Activated CD4-positive, alpha-beta memory T cell treated with anti-CD3 and anti-CD28 coated beads, Interleukin-2, amount 10 ng/mL, durations not matched to agents 7 days and 5 days (primary cell): Measurements from ENCODE around the gene S100A11. TPM values are rescaled to one million over a fixed set of nuclear protein-coding genes. Genes with fewer than 3 reads are reported as not detected.
A peak's percentile ranks its signal among the peaks of the same experiment; 100 is the strongest.

Source experiments
- CTCF ChIA-PET: fragments of 350-600 bp; sonication (Branson Sonifier 250); formaldehyde crosslinking; loops from one replicate; lab custom pipeline; 2021; ENCODE audit warnings: antibody characterized with exemption, inconsistent platforms; lab: Charles Lee
- POLR2A ChIA-PET: fragments of 350-600 bp; sonication (Branson Sonifier 250); formaldehyde crosslinking; loops from one replicate; lab custom pipeline; 2021; ENCODE audit warnings: antibody characterized with exemption; lab: Charles Lee
- DNase-seq: peaks from one replicate; pipeline ENCODE4 v3.0.0-alpha.2; 2020
- H3K27ac Mint-ChIP-seq: one replicate; pipeline ENCODE4 v1.8.0; 2021; ENCODE audit warnings: mild to moderate bottlenecking, mixed read lengths
- H3K27me3 Mint-ChIP-seq: one replicate; pipeline ENCODE4 v1.8.0; 2021; ENCODE audit warnings: mixed read lengths
- H3K36me3 Mint-ChIP-seq: one replicate; pipeline ENCODE4 v1.8.0; 2021; ENCODE audit warnings: low read depth, mixed read lengths
- H3K4me1 Mint-ChIP-seq: one replicate; pipeline ENCODE4 v1.8.0; 2021; ENCODE audit warnings: mixed read lengths
- H3K4me3 Mint-ChIP-seq: one replicate; pipeline ENCODE4 v1.8.0; 2021; ENCODE audit warnings: mild to moderate bottlenecking, mixed read lengths
- H3K9me3 Mint-ChIP-seq: one replicate; pipeline ENCODE4 v1.8.0; 2021; ENCODE audit warnings: mixed read lengths
- total RNA-seq, 2 experiments: library from RNA; stranded (reverse); gene quantifications; one replicate each; pipeline ENCODE4 v1.2.3, GENCODE V29; 2021

The S100A11 gene
- total RNA-seq, 2 experiments from 2014 or later, result 504 to 539 TPM

DNA sequence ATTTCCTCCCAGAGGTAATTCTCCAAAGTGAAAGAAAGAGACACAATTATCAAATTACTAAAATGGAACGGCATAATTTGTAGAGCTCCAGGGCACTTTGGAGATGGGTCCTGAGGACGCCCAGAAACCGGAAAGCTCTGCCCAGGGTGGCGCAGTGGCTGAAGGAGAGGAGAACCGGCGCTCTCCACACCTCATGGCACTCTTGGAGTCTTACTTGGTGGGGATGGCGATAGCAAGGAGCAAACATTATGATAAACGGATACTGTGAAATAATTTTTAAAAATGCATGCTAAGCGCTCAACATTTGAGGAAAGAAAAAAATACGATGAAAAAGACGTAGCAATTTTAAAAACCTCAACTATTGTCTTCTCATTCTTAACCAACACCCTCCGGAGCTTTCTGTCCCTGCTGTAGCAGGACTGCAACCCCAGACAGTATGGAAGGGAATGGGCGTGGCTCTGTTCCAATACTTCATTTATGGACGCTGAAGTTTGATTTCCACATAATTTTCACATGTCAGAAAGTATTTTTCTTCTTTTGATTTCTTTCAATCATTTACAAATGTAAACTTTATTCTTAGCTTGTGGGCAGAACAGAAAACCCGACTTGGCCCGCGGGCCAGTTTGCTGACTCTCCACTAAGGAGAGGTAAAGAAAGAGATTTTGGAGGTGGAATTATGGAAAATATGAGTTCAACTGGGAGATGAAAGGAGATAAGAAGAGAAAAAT lies 1.1 kb downstream of the S100A11 start:
- POLR2A ChIA-PET, result interaction anchor here (0.8 to 5.0 kb wide), 15 partner anchors 8 to 207 kb away, joined by 3 to 162 read pairs (median 4); partner anchors contain the start of gene S100A10
- Mint-ChIP-seq H3K27ac (peak overlapping the region; percentile 95), H3K27me3 (no peaks in the 10 kb centered on the region), H3K9me3 (no peaks in the 10 kb centered on the region), H3K36me3 (peaks cover 57% of the 10 kb centered on the region), H3K4me1 (peaks cover 47% of the 10 kb centered on the region), H3K4me3 (peak overlapping the region; percentile 95)
- DNase-seq, result peak; percentile 23
- CTCF ChIA-PET, result interaction anchor here (0.5 to 8.3 kb wide), 8 partner anchors 11 to 1500 kb away, joined by 3 to 117 read pairs (median 8); partner anchors contain the start of gene S100A6

DNA sequence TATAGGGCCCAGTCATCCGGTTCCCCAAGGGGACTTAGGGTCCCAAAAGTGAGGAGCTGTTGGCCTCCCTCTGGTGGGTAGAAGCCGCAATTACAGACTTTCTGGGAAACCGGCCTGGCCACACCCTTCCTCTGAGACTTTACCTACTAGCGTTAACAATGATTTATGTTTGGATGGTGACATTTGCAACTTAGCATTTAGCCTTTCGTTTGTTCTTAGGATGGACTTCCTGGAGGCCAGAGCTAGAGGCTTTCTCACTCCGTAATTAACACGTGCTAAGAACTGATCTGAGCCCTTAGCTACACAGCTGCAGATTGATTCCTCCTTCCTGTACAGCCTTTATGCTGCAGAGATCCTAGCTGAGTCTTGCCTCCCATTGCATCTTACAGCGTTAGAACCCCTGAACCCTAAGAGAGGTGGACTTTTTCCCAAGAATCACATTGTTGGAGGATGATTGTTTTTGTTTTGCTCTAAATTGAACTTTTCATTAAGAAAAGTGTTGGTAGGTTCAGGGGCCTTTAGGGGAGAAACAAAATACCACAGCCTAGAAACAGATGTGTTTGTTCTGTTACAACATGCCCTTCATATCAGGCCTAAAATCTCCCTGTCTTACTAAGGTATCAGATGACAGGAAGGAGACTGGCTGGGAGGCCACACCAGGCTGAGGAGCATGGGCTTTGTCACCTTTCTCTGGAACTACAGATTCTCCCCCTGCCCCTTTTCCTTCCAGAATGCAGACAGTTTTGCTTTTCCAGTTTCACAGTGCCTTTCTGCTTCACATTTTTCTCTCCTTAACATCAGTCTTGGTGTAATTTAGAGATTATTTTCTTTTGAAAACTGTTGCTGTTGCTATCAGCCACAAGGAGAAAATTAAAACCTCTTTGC lies 1.9 kb downstream of the S100A11 start:
- POLR2A ChIA-PET, result interaction anchor here (0.6 to 5.0 kb wide), 17 partner anchors 7 to 753 kb away, joined by 3 to 162 read pairs (median 4); partner anchors contain the start of genes C2CD4D, MRPL9, S100A10 and ZNF687
- Mint-ChIP-seq H3K4me1 (peaks cover 51% of the 10 kb centered on the region), H3K27ac (peak overlapping the region; percentile 95), H3K4me3 (peak overlapping the region; percentile 95), H3K27me3 (no peaks in the 10 kb centered on the region), H3K36me3 (peaks cover 64% of the 10 kb centered on the region), H3K9me3 (no peaks in the 10 kb centered on the region)
- CTCF ChIA-PET, result interaction anchor here (0.7 to 8.3 kb wide), 23 partner anchors 10 to 1501 kb away, joined by 3 to 117 read pairs (median 4); partner anchors contain the start of genes C2CD4D, S100A6 and THEM4
- peak; percentile 74 for DNase-seq

DNA sequence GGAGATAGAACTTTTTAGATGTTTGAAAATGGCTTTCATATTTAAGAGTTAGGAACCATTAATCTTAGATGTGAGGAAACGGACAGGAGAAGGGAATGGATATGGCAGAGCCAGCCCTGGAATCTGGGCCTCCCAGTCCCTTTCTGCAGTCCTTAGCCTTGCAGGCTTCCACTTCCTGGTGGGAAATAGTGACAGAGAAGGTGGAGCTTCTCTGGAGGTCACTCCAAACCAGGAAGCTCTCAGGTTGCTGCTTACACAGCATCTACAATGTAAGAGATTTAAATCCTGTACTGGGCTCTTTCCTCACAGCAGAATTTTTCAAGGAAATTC lies 2.5 kb downstream of the S100A11 start:
- Mint-ChIP-seq H3K9me3 (no peaks in the 10 kb centered on the region), H3K27ac (peak overlapping the region; percentile 95), H3K4me3 (peak overlapping the region; percentile 95), H3K27me3 (no peaks in the 10 kb centered on the region), H3K4me1 (peaks cover 57% of the 10 kb centered on the region), H3K36me3 (peaks cover 68% of the 10 kb centered on the region)
- no peak for DNase-seq
- CTCF ChIA-PET, result interaction anchor here (0.8 to 8.3 kb wide), 20 partner anchors 10 to 194 kb away, joined by 3 to 117 read pairs (median 5); partner anchors contain the start of genes C2CD4D and THEM4
- POLR2A ChIA-PET, result interaction anchor here (0.6 to 5.0 kb wide), 14 partner anchors 12 to 752 kb away, joined by 3 to 162 read pairs (median 4); partner anchors contain the start of genes C2CD4D, MRPL9, S100A10 and ZNF687

DNA sequence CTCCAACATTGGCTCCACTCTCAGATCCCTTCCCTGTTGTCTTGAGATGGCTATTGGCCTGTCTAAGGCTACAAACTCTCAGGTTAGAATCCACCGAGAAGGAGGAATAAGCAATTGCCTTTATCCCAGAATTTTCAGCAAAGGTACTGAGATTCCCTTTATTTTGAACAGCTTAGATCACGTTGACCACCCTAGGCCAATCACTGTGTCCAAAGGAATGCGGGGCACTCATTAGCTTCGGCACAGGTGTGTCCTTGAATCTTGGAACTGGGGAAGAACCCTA lies 6.9 kb downstream of the S100A11 start:
- H3K4me1 Mint-ChIP-seq, result peaks cover 52% of the 10 kb centered on the region
- DNase-seq, result no peak
- CTCF ChIA-PET, result interaction anchor here (0.5 to 1.3 kb wide), 3 partner anchors 15 to 17 kb away, joined by 3 read pairs; no protein-coding TSS in a partner anchor
- POLR2A ChIA-PET, result no interaction called here
- H3K27me3 Mint-ChIP-seq, result no peaks in the 10 kb centered on the region
- H3K27ac Mint-ChIP-seq, result no peak overlapping the region
- peaks cover 5% of the 10 kb centered on the region for H3K9me3 Mint-ChIP-seq
- H3K36me3 Mint-ChIP-seq, result peaks cover 60% of the 10 kb centered on the region
- H3K4me3 Mint-ChIP-seq, result no peak overlapping the region

DNA sequence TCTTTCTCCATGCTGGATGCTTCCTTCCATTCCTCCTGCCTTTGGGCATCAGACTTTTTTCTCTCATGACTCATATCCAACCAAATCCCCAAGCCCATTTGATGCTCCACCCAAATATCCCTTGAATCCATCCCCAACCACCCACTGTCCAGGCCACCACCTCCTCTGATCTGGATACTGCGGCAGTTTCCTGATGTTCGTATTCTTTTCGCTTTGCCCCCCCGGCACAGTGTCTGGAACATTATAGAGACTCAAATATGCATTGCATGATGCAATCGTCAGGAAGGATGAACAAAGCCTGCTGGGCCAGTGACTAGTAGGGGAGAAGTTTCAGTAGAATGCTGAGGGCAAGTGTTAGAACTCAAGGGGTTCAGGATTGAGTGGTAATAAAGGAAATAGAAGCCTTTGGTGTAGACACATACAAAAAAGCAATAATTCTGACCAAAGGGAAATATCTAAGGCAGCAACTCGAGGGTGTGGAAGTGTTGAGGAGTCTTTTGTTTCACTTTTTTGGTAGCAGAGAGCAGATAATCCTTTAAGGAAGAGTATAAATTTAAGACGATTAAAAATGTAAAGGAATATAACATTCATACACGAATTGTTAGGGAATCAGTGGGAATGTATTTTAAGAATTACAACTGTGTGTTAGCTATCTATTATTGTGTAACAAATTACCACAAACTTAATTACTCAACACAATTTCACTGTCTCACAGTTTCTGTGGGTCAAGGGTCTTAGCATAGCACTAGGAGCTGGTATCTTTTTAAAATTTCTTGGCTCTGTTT lies 7.5 kb downstream of the S100A11 start:
- Mint-ChIP-seq H3K9me3 (peaks cover 5% of the 10 kb centered on the region), H3K4me3 (no peak overlapping the region), H3K4me1 (peaks cover 49% of the 10 kb centered on the region), H3K36me3 (peaks cover 54% of the 10 kb centered on the region), H3K27me3 (no peaks in the 10 kb centered on the region), H3K27ac (peak overlapping the region; percentile 67)
- ChIA-PET CTCF (interaction anchor here (0.5 to 1.3 kb wide), 3 partner anchors 14 to 17 kb away, joined by 3 read pairs; no protein-coding TSS in a partner anchor), POLR2A (interaction anchor here (1.3 kb wide), 1 partner anchor 19 kb away, joined by 5 read pairs; no protein-coding TSS in a partner anchor)
- no peak for DNase-seq

DNA sequence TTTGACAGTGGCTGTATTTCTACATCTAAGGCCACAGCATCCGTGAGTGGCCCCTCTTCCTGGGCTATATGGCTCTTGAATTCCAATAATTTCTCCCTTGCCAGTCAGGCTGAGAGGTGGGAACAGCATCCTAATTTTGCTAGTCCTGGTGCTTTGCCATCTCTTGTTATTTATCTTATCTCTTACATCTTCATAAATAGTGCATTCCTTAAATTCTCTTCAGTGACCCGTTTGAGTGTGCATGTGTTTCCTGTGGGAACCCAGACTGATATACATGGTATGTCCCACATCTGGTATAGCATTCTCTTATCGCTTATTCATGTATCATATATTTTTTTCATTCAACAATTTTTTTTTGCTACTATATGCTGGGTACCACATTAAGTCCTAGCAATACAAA lies 9.9 kb downstream of the S100A11 start:
- H3K36me3 Mint-ChIP-seq, result peaks cover 30% of the 10 kb centered on the region
- CTCF ChIA-PET, result interaction anchor here (0.9 kb wide), 1 partner anchor 26 kb away, joined by 4 read pairs; no protein-coding TSS in a partner anchor
- H3K4me1 Mint-ChIP-seq, result peaks cover 25% of the 10 kb centered on the region
- no peak for DNase-seq
- H3K4me3 Mint-ChIP-seq, result no peak overlapping the region
- POLR2A ChIA-PET, result no interaction called here
- H3K9me3 Mint-ChIP-seq, result peaks cover 5% of the 10 kb centered on the region
- H3K27ac Mint-ChIP-seq, result no peak overlapping the region
- H3K27me3 Mint-ChIP-seq, result no peaks in the 10 kb centered on the region

DNA sequence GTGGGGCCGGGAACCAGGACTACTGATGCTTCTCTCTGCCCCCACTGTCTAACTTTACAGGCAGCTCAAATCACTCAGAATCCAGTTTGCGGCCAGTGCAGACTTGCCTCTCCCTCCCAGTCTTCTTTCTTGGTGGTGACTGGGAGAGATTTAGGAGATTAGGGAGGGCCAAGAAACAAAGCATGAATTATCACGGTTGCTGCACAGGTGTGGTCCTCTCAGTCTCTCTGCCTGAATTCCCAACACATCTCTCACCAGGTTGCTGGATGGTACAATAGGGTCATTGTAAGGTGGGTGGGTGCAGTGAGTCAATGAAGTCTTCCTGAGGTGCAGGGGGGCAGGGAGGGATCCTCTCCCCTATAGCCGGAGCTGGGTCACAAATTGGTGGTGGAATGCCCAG lies 12.6 kb downstream of the S100A11 start:
- no peak overlapping the region for H3K4me3 Mint-ChIP-seq
- H3K36me3 Mint-ChIP-seq, result peaks cover 9% of the 10 kb centered on the region
- POLR2A ChIA-PET, result no interaction called here
- no peak overlapping the region for H3K27ac Mint-ChIP-seq
- CTCF ChIA-PET, result interaction anchor here (0.7 kb wide), 1 partner anchor 11 kb away, joined by 3 read pairs; no protein-coding TSS in a partner anchor
- peaks cover 8% of the 10 kb centered on the region for H3K4me1 Mint-ChIP-seq
- H3K9me3 Mint-ChIP-seq, result peaks cover 5% of the 10 kb centered on the region
- no peaks in the 10 kb centered on the region for H3K27me3 Mint-ChIP-seq
- no peak for DNase-seq

DNA sequence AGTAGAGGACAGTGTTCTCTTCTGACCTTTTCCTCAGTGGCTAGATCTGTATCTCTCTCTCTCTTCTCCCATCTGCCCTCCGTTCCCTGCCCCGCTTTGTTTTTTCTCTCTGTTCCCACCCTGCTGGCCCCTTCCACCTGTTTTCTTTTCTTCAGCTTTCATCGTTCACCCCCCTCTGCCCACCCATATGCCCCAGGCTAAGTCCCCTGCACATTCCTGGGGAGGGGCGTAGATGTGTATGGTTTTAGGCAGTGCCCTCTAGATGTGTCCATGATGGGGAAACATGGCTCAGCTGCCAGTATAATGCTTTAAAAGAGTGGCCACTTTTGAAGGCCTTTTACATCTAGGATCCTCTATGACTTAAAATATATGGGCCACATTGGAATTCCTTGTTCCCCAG lies 13.6 kb downstream of the S100A11 start:
- CTCF ChIA-PET, result interaction anchor here (1.6 to 2.0 kb wide), 2 partner anchors 9 to 11 kb away, joined by 5 to 6 read pairs; no protein-coding TSS in a partner anchor

DNA sequence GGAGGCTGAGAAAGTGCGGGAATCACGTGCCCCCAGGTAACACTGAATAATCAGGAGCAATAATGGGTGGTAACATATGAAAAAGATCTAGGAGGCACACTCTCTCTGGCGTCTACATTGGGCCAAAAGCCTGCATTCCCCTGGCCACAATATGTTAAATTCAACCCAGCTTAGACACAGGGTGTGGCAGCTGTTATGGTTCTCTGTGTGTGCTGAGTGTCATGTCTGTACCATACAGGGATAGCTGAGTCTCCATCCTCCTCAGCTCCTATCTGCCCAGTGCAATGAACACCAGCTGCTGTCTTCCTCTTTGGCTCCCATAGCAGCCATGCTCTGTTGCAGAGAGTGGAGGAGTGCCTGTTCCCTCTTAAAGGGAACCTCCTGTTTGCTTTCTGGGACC lies 14.3 kb downstream of the S100A11 start:
- peaks cover 1% of the 10 kb centered on the region for H3K4me1 Mint-ChIP-seq
- no peak overlapping the region for H3K4me3 Mint-ChIP-seq
- H3K9me3 Mint-ChIP-seq, result no peaks in the 10 kb centered on the region
- DNase-seq, result no peak
- H3K27me3 Mint-ChIP-seq, result peaks cover 6% of the 10 kb centered on the region
- ChIA-PET POLR2A (interaction anchor here (1.8 kb wide), 1 partner anchor 12 kb away, joined by 5 read pairs; no protein-coding TSS in a partner anchor), CTCF (interaction anchor here (1.6 to 2.0 kb wide), 2 partner anchors 9 to 12 kb away, joined by 5 to 6 read pairs; no protein-coding TSS in a partner anchor)
- H3K27ac Mint-ChIP-seq, result no peak overlapping the region
- no peaks in the 10 kb centered on the region for H3K36me3 Mint-ChIP-seq

More for the DNA sequence above, 13.6 kb downstream of the S100A11 start:
- Mint-ChIP-seq H3K27me3 (peaks cover 4% of the 10 kb centered on the region), H3K4me3 (no peak overlapping the region), H3K9me3 (no peaks in the 10 kb centered on the region), H3K36me3 (no peaks in the 10 kb centered on the region), H3K4me1 (peaks cover 1% of the 10 kb centered on the region), H3K27ac (no peak overlapping the region)
- no peak for DNase-seq
- POLR2A ChIA-PET, result interaction anchor here (1.8 kb wide), 1 partner anchor 12 kb away, joined by 5 read pairs; no protein-coding TSS in a partner anchor

DNA sequence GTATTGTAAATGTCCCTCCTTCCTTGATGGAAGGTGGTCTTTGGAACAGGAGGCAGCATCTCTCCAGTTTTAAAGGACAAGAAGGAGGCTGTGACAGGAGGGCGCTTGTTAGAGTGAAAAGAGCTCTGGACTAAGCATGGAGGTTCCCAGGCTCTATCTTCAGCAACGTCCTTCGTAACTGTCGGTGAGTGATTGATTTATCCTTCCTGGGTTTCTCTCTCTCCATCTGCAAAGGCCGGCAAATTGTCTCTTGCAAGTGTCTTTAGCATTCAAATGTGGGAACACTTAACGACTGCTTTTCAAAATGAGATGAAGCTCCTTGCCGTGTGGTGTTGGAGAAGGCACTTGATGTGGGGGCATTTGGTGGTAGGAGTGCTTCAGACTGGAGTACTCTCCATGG lies 15.2 kb downstream of the S100A11 start:
- H3K4me3 Mint-ChIP-seq, result no peak overlapping the region
- CTCF ChIA-PET, result interaction anchor here (2.0 kb wide), 1 partner anchor 13 kb away, joined by 6 read pairs; no protein-coding TSS in a partner anchor

DNA sequence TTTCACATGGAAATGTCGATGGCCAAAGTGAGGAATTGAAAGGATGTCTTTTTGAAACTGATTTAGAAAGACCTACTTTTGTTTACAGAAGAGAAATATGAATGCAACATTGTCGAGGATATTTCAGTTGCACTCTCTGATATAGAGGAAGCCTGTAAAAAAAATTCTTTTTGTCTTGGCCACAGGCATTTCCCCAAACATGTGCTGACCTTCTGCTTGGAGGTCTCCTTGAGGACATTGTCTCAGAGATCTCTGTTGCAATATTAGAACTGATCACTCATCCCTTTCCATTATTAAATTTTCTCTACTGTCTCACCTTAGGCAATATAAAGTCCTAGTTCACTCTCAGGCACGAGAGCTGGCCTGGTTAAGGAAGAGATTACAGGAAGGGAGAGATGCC lies 16.0 kb downstream of the S100A11 start:
- CTCF ChIA-PET, result no interaction called here
- Mint-ChIP-seq H3K4me3 (no peak overlapping the region), H3K27ac (no peak overlapping the region), H3K4me1 (peaks cover 1% of the 10 kb centered on the region), H3K27me3 (peaks cover 10% of the 10 kb centered on the region), H3K9me3 (no peaks in the 10 kb centered on the region), H3K36me3 (no peaks in the 10 kb centered on the region)
- no peak for DNase-seq
- POLR2A ChIA-PET, result no interaction called here

More for the DNA sequence above, 15.2 kb downstream of the S100A11 start:
- H3K9me3 Mint-ChIP-seq, result no peaks in the 10 kb centered on the region
- no peaks in the 10 kb centered on the region for H3K36me3 Mint-ChIP-seq
- peaks cover 1% of the 10 kb centered on the region for H3K4me1 Mint-ChIP-seq
- POLR2A ChIA-PET, result interaction anchor here (1.8 kb wide), 1 partner anchor 13 kb away, joined by 5 read pairs; no protein-coding TSS in a partner anchor
- H3K27ac Mint-ChIP-seq, result no peak overlapping the region
- DNase-seq, result no peak
- peaks cover 9% of the 10 kb centered on the region for H3K27me3 Mint-ChIP-seq
